Bronchial epithelial cell (primary cell): ENCODE results near the gene NUP62. TPM values are rescaled to one million over a fixed set of nuclear protein-coding genes. Genes with fewer than 3 reads are reported as not detected.
A peak's percentile ranks its signal among the peaks of the same experiment; 100 is the strongest.

ENCODE experiments used
- DNase-seq: peaks from one replicate; pipeline ENCODE4 v3.0.0-alpha.2; 2010; ENCODE audit warnings: low read depth
- FAIRE-seq: peaks from 2 replicates; lab custom pipeline; 2011; peaks lifted over from hg19 to GRCh38; lab: Jason Lieb, UNC
- H3K27me3 ChIP-seq: 2 replicates; pipeline ENCODE4 v1.5.1; 2011; ENCODE audit warnings: low read length; ENCODE audit not compliant: control insufficient read depth, insufficient read depth
- H3K36me3 ChIP-seq: 2 replicates; pipeline ENCODE4 v1.5.1; 2011; ENCODE audit warnings: low read length; ENCODE audit not compliant: control insufficient read depth, insufficient read depth
- H3K4me3 ChIP-seq: 2 replicates; pipeline ENCODE4 v1.5.1; 2011; ENCODE audit warnings: mild to moderate bottlenecking, low read depth, low read length, control low read depth
- CTCF ChIP-seq: IDR thresholded peaks from 2 replicates; pipeline ENCODE4 v1.5.1; 2011; ENCODE audit warnings: mild to moderate bottlenecking, moderate library complexity, low read length, control low read depth, inconsistent platforms; ENCODE audit not compliant: insufficient read depth, severe bottlenecking
- total RNA-seq: library from RNA; depleted of rRNA; stranded (reverse); fragments of >200 nt; gene quantifications from 2 replicates; pipeline ENCODE4 v1.2.1, GENCODE V29; 2014

NUP62 gene
- total RNA-seq, 1 donor from 2014 or later, result 12.1 TPM

GRCh38 chr19:49931293-49932040, 2.2 kb upstream of the NUP62 start:
- no peak for TF ChIP-seq CTCF

DNA sequence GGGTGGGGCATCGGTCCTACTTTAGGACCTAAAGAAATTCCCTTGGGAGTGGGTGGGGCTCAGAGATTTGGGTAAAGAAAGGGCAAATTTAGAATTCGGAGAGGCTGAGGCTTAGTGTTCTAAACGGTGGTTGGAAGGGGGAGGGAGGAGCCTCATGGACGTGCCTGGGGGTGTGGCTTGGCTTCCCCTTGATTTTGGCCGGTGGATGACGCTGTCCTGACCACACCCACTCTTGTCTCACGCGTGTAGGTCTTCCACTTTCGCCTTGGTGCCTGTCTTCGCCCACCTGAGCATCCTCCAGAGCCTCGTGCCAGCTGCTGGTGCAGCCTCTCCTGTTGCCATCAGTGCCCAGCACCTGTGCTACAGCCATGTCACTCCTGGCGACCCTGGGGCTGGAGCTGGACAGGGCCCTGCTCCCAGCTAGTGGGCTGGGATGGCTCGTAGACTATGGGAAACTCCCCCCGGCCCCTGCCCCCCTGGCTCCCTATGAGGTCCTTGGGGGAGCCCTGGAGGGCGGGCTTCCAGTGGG, 1.2 kb upstream of the NUP62 start:
- Histone ChIP-seq H3K27me3 (no peaks in the 10 kb centered on the region), H3K36me3 (peaks cover 10% of the 10 kb centered on the region), H3K4me3 (no peak overlapping the region)
- FAIRE-seq (no peak), DNase-seq (no peak)
- TF ChIP-seq CTCF, result no peak

More at GRCh38 chr19:49931293-49932040, 2.2 kb upstream of the NUP62 start:
- DNase-seq (no peak), FAIRE-seq (no peak)
- Histone ChIP-seq H3K27me3 (no peaks in the 10 kb centered on the region), H3K36me3 (peaks cover 9% of the 10 kb centered on the region), H3K4me3 (no peak overlapping the region)

DNA sequence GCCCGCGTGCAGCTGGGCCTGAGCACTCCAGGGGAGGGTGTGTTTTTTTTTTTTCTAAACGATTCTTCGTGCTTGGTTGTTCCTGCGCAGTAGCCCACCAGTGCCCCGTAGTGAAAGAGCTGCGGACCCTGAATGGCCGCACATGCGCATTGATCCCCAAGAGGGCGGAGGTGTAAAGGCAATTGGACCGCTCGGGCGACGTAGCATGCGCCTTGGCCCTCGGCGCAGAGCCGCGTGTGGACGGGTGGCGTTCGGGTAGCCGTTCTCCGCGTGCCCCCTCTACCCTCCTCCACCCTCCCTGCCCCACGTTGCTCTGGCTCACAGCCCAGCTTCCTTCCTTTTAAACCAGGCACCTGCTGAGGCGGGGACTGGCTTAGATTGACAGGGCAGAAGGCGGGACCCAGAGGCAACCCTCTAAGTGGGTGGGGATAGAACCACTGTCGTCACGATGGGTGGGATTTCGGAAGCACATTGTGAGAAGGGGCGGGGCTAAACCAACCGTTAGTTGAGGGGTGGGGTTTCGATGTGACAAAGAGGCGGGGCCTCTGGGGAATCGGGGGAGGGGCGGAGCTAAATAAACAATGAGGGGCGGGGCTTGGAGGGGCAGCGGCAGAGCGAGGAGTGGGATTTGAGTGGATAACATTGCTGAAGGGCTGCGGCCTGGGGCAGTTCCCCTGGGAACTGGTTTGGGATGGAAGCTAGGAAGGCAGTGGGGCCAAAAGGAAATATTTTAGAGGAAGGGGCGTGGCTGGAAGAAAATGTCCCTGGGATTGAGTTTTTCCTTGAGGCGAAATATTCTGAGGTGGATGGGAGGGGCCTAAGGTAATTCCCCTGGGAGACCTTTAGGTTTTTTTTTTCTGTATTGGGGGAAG, 543 bp upstream of the NUP62 start:
- peaks cover 10% of the 10 kb centered on the region for H3K36me3 ChIP-seq
- H3K27me3 ChIP-seq, result no peaks in the 10 kb centered on the region
- TF ChIP-seq CTCF, result no peak
- peak overlapping the region; percentile 79 for H3K4me3 ChIP-seq
- FAIRE-seq (no peak), DNase-seq (peak; percentile 90)

DNA sequence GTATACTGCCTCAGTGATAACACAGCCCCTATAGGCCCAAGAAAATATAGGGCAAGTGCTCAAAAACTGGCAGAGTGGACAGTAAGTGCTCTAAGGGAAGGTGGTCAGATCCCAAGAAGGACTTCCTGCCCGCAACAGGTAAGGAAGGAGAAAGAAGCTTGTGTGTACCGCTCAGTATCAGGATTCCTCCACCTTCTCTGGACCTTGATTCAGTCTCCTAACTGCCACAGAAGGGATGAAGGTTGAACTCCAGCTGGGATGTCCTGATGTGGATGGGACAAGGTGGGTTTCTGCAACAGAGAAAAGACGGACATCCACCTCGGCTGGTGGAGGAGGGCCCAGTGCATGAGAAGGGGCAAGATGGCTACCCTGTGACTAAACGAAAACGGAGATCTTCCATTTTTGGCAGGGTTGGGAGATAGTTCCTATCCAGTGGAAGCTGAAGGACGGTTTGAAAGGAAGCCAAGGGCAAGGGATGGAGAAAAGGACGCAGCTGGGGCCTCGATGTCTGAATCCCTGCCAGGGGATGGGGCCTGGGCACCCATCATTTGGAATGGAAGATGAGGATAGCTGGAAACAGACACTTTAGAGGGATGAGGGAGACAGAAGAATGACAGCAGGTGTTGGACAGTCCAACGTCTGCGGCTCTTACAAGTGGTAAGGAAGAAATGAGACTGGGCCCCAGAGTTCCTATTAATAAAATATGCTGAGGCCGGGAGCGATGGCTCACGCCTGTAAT, 1.6 kb downstream of the NUP62 start:
- no peak for DNase-seq
- Histone ChIP-seq H3K36me3 (peaks cover 21% of the 10 kb centered on the region), H3K4me3 (no peak overlapping the region), H3K27me3 (no peaks in the 10 kb centered on the region)
- no peak for TF ChIP-seq CTCF
- no peak for FAIRE-seq

GRCh38 chr19:49926515-49926914, 2.8 kb downstream of the NUP62 start:
- TF ChIP-seq CTCF, result no peak
- Histone ChIP-seq H3K27me3 (no peaks in the 10 kb centered on the region), H3K4me3 (no peak overlapping the region), H3K36me3 (peaks cover 24% of the 10 kb centered on the region)
- FAIRE-seq (no peak), DNase-seq (no peak)
